ENCODE measurements around the gene FFAR4. TPM values are rescaled to one million over a fixed set of nuclear protein-coding genes. Genes with fewer than 3 reads are reported as not detected.

FFAR4 gene
- total and polyA plus RNA-seq, 2 of the 4 experiments (the other 2 are of a cell fraction): not detected

DNA sequence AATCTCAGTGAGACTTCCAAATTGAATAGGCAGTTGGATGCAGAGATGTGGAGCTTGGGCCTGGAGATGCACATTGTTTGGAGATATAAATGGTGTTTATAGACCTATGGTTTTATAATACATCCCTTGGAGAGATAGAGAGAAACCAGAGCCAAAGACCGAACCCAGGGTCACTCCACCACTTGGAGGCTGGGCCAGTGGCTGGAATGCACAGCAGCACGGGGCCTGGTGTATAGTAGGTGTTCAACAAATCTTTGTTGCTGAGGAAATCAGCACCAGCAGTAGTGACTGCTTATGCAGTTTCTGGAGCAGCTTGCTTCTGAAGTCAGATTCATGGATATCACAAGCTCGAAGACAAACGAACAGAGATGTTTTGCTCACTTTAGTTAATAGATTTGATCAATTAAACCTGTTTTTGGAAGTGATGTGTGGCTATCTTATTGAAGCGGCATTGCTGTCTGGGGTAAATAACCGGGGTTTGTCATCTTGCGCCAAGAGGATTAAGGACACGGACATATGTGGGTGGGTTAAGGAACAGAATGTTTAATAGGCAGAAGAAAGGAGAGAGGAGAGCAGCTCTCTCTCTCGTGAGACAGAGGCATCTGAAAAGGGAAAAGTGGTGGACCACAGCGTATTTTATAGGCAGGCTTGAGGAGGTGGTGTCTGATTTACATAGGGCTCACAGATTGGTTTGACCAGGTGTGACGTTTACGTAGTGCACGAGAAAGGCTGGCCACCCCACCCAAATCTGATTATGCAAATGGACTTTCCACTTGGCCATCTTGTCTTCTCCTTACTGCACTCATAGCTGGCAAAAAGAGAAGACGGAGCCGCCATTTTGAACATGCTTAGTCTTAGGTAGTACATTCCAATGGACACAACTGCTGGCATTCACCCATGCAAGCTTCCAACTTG, 23.4 kb downstream of the FFAR4 start:
- intact Hi-C loops (cut with micrococcal nuclease): no loop called here
- H3K27me3 ChIP-seq (ENCODE audit: control insufficient read depth, insufficient read depth, low read length): peaks cover 27% of the 10 kb centered on the region

More for the DNA sequence above, 23.4 kb downstream of the FFAR4 start:
- TF ChIP-seq NFE2L2 (IDR thresholded peaks at IDR 0.05; ENCODE audit: low read depth, low read length) (no peak), CHD1 (IDR thresholded peaks at IDR 0.05; ENCODE audit: low read depth, low read length) (no peak), MAFK (IDR thresholded peaks at IDR 0.05; ENCODE audit: low read depth, low read length) (no peak), MXI1 (IDR thresholded peaks at IDR 0.05; ENCODE audit: borderline replicate concordance, low read depth, low read length) (no peak), SMC3 (IDR thresholded peaks at IDR 0.05; ENCODE audit: low read depth, low read length) (no peak), RCOR1 (IDR thresholded peaks at IDR 0.05; ENCODE audit: insufficient replicate concordance, low read length) (no peak), MAZ (IDR thresholded peaks at IDR 0.05; ENCODE audit: borderline replicate concordance, low read depth, low read length) (no peak), BHLHE40 (IDR thresholded peaks at IDR 0.05; ENCODE audit: low read depth, low read length) (no peak)
- TF ChIP-seq, protein P1, sequence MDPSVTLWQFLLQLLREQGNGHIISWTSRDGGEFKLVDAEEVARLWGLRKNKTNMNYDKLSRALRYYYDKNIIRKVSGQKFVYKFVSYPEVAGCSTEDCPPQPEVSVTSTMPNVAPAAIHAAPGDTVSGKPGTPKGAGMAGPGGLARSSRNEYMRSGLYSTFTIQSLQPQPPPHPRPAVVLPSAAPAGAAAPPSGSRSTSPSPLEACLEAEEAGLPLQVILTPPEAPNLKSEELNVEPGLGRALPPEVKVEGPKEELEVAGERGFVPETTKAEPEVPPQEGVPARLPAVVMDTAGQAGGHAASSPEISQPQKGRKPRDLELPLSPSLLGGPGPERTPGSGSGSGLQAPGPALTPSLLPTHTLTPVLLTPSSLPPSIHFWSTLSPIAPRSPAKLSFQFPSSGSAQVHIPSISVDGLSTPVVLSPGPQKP (IDR thresholded peaks at IDR 0.05; ENCODE audit: borderline replicate concordance, low read depth, low read length): no peak
- H3K4me2 ChIP-seq (ENCODE audit: low read depth, low read length): no peak overlapping the region
- no peak overlapping the region for H3K4ac ChIP-seq (ENCODE audit: low read depth, low read length)
- in situ Hi-C loops (cut with MboI; ENCODE audit: low sequenced_read_pairs) (no loop called here), dilution Hi-C loops (cut with HindIII; ENCODE audit: low sequenced_read_pairs, unreplicated experiment) (no loop called here)
- H4K5ac ChIP-seq (ENCODE audit: low read depth, low read length): no peak overlapping the region
- no peaks in the 10 kb centered on the region for H4K20me1 ChIP-seq (ENCODE audit: insufficient read depth, low read length)
- H3K18ac ChIP-seq (ENCODE audit: low read depth, low read length): no peak overlapping the region
- H3K9me3 ChIP-seq (ENCODE audit: control insufficient read depth, insufficient read depth, low read length): no peaks in the 10 kb centered on the region
- H3K79me1 ChIP-seq (ENCODE audit: low read depth in 1 of 2, low read length in 2 of 2): no peaks in the 10 kb centered on the region
- POLR2A ChIA-PET (ENCODE audit: unreplicated experiment): no interaction called here
- ATAC-seq (ENCODE audit: low read depth) (no peak), DNase-seq (no peak)
- no peak overlapping the region for H2BK20ac ChIP-seq (ENCODE audit: low read depth, low read length)
- H2BK15ac ChIP-seq (ENCODE audit: low read depth, low read length): no peak overlapping the region
- H3K4me1 ChIP-seq (ENCODE audit: control insufficient read depth, insufficient read depth, low read length): no peaks in the 10 kb centered on the region
- H2AFZ ChIP-seq (replicated peaks; ENCODE audit: low read length, poor library complexity): no peak overlapping the region
- no peak overlapping the region for H2BK5ac ChIP-seq (ENCODE audit: low read depth, low read length, poor library complexity, severe bottlenecking)
- H2AK9ac ChIP-seq (replicated peaks; ENCODE audit: low read depth, low read length, poor library complexity): no peak overlapping the region
- no TSS peak for BruUV-seq (replicated peaks)
- H4K8ac ChIP-seq (ENCODE audit: low read depth in 2 of 2, low read length in 2 of 2): no peak overlapping the region
- H3K27ac ChIP-seq (ENCODE audit: insufficient read depth, low read length): no peak overlapping the region
- H3K14ac ChIP-seq (replicated peaks; ENCODE audit: low read depth, low read length): no peak overlapping the region
- CTCF ChIA-PET: no interaction called here
- H4K91ac ChIP-seq (ENCODE audit: insufficient read depth, low read depth, low read length): no peak overlapping the region
- no peak overlapping the region for H3K9ac ChIP-seq (ENCODE audit: low read depth, low read length)
- no peak overlapping the region for H2BK120ac ChIP-seq (ENCODE audit: low read depth, low read length)
- H2AK5ac ChIP-seq (ENCODE audit: low read depth, low read length): no peak overlapping the region
- 81% methylated on average over 5 of the region's 15 CpGs; no CpG with 5 or more reads in 1 of the 2 experiments for WGBS, 2 experiments (ENCODE audit: extremely low coverage in 2 of 2, insufficient read length in 1 of 2)
- H3K56ac ChIP-seq (ENCODE audit: extremely low read depth, insufficient read depth, low read length): no peak overlapping the region
- H3K23ac ChIP-seq (ENCODE audit: low read depth, low read length): no peak overlapping the region
- H3K9me1 ChIP-seq (ENCODE audit: insufficient read depth, low read length): no peaks in the 10 kb centered on the region
- no peaks in the 10 kb centered on the region for H3K36me3 ChIP-seq (ENCODE audit: control insufficient read depth, insufficient read depth, low read length)
- H3K4me3 ChIP-seq (ENCODE audit: insufficient read depth, low read depth, low read length): no peak overlapping the region
